H1 (cell line): Measurements from ENCODE around the gene SETDB2.

ENCODE experiments used
- CHD2 ChIP-seq: IDR thresholded peaks from 2 replicates; pipeline ENCODE4 v1.6.1; 2012; ENCODE audit warnings: low read length, improper control_type of control experiment
- CTCF ChIP-seq, 3 experiments: IDR thresholded peaks; 1 replicate in 2 of 3; 2 replicates in 1 of 3; pipeline versions ENCODE4 v1.5.1 to v1.6.1; 2011; ENCODE audit warnings: low read length in 3 of 3, mild to moderate bottlenecking in 3 of 3, inconsistent platforms in 2 of 3, low read depth in 1 of 3, moderate library complexity in 1 of 3; ENCODE audit not compliant: insufficient read depth in 1 of 3; ENCODE audit errors: control extremely low read depth in 1 of 3
- GABPA ChIP-seq: IDR thresholded peaks from 2 replicates; pipeline ENCODE4 v1.6.1; 2011; ENCODE audit warnings: mild to moderate bottlenecking, low read length, moderate library complexity, borderline replicate concordance; ENCODE audit not compliant: insufficient read depth
- GTF2F1 ChIP-seq: IDR thresholded peaks from 2 replicates; pipeline ENCODE4 v1.6.1; 2012; ENCODE audit warnings: low read depth, low read length, improper control_type of control experiment, borderline replicate concordance
- JUN ChIP-seq: IDR thresholded peaks from 2 replicates; pipeline ENCODE4 v1.6.1; 2011; ENCODE audit warnings: low read depth, mild to moderate bottlenecking, improper control_type of control experiment, low read length
- KDM1A ChIP-seq: fragments of 200-600, 300-600 bp; sonication (generic); IDR thresholded peaks from 2 replicates; pipeline ENCODE4 v1.7.1; 2016; ENCODE audit warnings: mild to moderate bottlenecking, low read length, borderline replicate concordance
- NRF1 ChIP-seq: IDR thresholded peaks from 2 replicates; pipeline ENCODE4 v1.6.1; 2011; ENCODE audit warnings: mild to moderate bottlenecking, low read depth, low read length, improper control_type of control experiment
- POLR2A ChIP-seq, 2 experiments: IDR thresholded peaks; 1 replicate in 1 of 2; 2 replicates in 1 of 2; pipeline ENCODE4 v1.6.1; 2011; ENCODE audit warnings: low read depth in 2 of 2, low read length in 2 of 2, mild to moderate bottlenecking in 2 of 2; ENCODE audit errors: control extremely low read depth in 1 of 2
- POLR2AphosphoS5 ChIP-seq: IDR thresholded peaks from 2 replicates; pipeline ENCODE4 v1.6.1; 2011; ENCODE audit warnings: low read depth, low read length
- SP2 ChIP-seq: IDR thresholded peaks from 2 replicates; pipeline ENCODE4 v1.6.1; 2012; ENCODE audit warnings: mild to moderate bottlenecking, low read length, inconsistent platforms
- TAF1 ChIP-seq: IDR thresholded peaks from 2 replicates; pipeline ENCODE4 v1.6.1; 2011; ENCODE audit warnings: mild to moderate bottlenecking, low read depth, low read length
- TBP ChIP-seq: IDR thresholded peaks from 2 replicates; pipeline ENCODE4 v1.6.1; 2011; ENCODE audit warnings: low read depth, low read length, improper control_type of control experiment
- YY1 ChIP-seq: IDR thresholded peaks from 2 replicates; pipeline ENCODE4 v1.6.1; 2011; ENCODE audit warnings: low read depth, mild to moderate bottlenecking, low read length
- ZNF274 ChIP-seq: IDR thresholded peaks from 2 replicates; pipeline ENCODE4 v1.7.0; 2012; ENCODE audit warnings: low read length, borderline replicate concordance; ENCODE audit errors: extremely low read depth

GRCh38 chr13:49436890-49437289 is 7.2 kb upstream of the SETDB2 start:
- TF ChIP-seq POLR2AphosphoS5 (no peak), YY1 (no peak), TBP (no peak), KDM1A (no peak), GABPA (no peak), CTCF (IDR thresholded peaks at IDR 0.05; ENCODE audit: control extremely low read depth in 1 of 3, insufficient read depth in 1 of 3, low read depth in 1 of 3, low read length in 3 of 3) (no peak), SP2 (no peak), CHD2 (no peak), TAF1 (no peak), POLR2A (IDR thresholded peaks at IDR 0.05; ENCODE audit: control extremely low read depth in 1 of 2, low read depth in 2 of 2, low read length in 2 of 2) (no peak), GTF2F1 (no peak), NRF1 (no peak), JUN (no peak), ZNF274 (no peak)
